GM21529 (cell line): ENCODE results near the gene HOXD4.
A peak's percentile ranks its signal among the peaks of the same experiment; 100 is the strongest.

ENCODE experiments used
- ATAC-seq: cut with Tn5 transposase; IDR thresholded peaks from one replicate; pipeline ENCODE4 v1.9.1; 2021; ENCODE audit not compliant: unreplicated experiment

The HOXD4 gene

DNA sequence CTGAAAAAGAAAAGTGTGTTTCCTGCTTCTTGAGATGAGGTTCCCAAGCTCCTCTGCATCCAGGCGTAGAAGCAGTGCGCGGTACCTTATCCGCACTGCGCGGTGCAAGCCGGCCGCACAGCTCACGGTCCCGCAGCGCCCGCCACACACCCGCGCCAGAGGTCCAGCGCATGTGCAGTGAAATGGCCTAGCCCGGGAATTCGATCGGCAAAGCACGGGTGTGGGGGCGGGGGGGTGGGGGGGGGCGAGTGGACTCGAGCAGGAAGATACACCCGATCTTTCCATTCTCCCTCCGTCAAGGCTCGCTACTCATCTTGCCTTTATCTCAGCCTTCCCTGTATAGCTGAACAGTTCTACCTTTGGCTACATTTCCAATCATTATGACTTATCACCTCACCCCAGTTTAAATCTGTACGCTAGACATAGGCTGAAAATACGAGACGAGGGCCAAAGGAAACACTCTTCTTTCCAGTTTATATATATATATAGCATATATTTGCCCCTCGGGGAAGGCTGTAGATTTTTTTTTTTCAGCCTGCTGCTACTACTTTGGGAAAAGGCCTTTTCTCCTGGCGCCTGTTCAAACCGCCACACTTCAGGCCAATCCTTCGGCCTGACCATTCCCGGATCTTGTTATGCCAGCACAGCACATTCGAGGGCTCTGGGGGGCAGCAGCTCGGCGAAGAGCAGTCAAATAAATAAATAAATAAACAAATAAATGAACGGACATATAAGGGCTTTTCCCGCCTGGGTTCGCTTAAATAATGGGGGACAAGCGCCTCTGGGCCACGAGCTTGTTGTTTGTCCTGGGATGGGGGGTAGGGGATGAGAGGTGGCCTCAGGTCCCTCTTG, 11.5 kb upstream of the HOXD4 start:
- ATAC-seq: no peak

DNA sequence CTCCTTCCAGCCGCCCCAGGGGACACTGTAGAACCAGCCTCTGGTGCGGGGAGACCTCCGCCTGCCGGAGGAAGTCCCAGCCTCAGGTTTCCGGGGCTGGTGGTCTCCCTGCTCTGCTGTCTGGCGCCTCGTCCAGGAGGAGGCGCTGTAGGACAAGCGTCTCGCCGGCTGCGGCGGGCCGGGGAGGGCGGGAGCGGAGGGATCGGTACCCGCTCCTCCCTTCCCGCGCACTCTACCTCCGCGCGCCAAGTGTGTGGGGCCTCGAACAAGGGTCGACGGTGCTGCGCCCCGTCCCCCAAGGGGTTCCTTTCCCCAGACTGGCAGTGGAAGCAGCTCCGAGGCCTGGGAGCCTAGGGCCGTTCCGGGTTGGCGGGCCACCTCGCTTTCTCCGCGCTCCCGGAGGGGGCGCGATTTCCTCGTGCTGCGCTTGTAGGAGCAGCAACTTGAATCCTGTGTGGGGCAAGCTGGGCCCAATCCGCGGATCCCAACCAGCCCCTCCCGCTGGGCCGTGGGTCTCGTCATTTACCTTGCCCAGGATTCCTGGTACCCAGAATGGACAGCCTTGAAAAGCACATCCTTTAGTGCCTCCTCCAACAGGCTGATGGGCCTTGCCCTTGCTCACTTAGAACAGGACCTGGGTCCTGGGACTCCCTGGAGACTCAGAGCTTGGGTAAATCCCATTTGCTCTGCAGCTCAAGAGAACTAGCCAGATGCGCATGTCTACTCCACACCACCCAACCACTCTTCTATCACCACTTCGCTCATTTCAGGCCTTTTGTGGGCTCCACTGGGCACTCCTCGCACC, 10.6 kb upstream of the HOXD4 start:
- ATAC-seq: peak; percentile 88

DNA sequence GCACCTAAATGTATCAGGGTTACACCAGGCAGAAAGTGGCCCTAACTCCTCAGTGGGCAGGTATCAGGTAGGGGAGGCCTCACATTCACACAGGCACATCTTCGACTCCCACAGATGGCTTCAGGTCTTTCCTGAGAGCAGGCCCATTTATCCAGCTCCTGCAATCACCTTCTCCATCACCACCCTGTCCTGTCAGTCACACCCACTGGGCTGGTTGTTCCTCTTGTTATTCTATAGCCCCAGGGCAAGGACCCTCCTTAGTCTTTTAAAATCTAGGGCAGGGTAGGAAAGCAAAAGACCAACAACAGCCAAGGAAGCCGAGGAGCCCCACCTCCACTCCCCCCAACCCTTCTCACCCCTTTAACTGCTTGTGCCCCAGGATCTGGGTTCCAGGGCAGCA, 9.1 kb upstream of the HOXD4 start:
- no peak for ATAC-seq

DNA sequence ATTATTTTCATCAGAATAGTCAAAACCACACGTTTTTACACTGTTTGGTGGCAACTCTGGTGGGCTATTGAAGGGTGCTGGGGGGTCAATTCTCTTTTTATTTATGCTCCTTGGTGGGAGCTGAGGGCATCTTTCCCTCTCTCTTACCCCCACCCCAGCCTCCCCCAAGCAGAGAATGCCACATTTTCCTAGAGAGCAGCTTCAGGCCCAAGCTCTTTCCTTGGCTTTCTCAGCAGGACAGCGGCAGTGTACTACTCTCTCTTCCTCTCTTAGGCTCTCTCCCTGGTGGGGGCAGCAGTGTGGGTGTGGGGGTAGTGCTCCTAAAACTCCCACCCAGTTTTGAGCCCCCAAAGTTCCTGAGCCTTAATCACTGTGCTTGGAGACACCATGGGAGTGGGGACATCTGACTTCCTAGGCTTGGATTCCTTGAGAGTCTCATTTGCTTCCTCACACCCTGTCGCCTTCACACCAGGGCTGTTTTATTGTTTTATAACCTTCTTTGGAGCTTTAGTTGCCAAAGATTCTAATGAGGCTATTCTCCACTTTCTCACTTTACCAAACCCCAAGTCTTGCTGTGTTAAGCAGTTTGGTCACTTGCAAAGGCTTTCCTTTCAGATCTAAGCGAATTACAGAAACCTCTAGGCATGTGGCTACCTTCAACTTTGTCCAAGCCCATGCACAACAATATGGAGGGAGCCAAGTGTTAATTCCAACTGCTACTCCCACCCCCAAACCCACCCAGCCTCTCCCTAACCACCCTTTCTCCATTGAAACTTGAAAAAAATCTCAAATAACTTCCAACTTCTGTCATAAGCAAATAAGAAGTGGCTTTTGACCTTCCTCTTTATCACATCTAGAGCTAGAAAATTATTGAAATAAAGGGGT, 6.0 kb upstream of the HOXD4 start:
- no peak for ATAC-seq

DNA sequence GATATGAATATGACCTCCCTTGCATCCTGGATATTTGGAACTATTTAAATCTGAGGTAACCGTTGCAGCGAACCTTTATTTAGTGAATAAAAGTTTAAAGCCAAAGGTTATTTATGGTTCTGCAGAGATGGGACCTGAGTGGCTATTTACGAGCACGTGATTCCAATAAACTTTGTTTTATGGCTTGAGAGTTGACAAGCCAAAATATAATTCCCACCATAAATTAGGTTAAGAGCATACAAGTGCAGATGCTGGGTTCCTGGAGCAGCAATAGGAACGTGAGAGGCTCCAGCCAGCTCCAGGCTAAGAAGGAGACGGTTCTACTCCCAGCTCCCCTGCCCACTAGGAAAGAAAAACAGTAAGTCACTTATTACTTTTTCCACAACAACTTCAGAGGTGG, 5.2 kb upstream of the HOXD4 start:
- ATAC-seq: no peak

DNA sequence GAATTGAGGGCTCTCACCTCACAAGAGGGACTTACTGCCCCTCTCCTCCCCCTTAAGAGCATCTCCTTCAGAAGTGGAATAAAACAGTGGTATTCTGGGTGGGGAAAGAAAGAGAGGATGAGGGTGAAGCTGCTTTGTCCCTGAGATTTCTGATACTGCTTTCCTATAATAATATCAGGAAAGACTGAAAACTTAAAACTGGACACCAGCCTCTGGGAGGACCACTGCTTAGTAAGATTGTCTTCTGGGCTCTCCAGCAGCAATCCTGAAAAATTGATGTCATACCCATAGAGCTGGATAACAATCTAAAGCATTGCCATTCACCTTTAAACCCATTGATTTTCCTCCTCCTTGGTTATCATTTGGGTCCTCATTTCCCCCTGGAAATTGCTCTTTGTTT, 4.7 kb upstream of the HOXD4 start:
- no peak for ATAC-seq

DNA sequence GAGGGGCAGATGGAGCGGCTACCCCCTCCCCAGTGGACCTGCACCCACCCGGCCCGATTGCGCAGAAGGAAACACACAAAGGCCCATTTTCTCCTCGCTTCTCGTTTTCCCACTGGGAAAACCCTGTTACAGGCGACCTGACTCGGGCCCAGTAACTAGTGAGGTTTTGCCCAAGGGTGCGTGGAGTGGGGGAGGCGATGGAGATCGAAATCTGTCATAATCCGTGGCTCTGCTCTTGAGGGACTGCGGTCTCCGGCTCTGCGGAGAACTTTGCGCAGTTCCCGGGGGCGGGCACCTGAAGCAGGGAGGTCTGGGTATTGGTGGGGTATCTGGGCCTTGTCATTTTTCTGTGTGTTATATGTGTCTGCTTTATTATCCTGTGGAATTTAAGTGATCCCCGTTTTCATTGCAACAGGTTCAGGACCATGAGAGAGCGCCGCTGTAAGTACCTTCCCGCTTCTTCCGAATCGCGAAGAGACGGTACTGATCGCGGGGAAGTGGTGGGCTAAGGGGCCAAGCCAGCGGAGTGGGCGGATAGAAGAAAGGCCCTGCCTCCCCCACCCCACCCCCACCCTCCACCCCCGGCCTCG, 4.0 kb upstream of the HOXD4 start:
- no peak for ATAC-seq

DNA sequence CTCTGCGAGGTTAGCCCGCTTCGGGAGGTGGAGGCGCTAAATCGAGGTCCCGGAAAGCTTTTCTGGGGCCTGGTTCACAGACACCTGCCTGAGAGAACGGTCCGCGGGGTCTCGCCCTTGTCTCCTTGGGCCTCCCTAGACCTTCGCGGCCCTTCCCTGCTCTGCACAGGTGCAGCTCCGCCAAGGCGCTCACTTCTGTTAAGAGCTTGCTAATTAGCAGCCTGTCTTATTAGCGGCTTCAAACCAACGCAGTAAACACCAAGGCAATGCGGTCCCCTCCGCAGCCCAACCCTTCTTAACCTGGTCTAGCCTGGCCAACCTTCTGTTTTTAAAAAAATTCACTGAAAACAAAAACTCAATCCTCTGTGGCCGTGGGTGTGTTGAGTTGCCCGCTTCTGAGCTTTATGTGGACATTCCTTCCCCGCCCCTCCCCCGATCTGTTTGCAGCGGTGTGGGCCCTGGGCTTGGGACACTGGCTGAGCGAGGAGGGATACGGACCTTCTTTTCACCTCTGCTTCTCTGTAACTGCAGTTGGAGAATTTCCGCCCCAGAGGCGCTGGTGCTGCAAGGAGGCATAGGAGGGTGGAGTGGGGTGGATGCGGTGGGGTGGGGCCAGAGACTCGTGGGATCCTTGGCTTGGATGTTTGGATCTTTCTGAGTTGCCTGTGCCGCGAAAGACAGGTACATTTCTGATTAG, 3.4 kb upstream of the HOXD4 start:
- no peak for ATAC-seq

DNA sequence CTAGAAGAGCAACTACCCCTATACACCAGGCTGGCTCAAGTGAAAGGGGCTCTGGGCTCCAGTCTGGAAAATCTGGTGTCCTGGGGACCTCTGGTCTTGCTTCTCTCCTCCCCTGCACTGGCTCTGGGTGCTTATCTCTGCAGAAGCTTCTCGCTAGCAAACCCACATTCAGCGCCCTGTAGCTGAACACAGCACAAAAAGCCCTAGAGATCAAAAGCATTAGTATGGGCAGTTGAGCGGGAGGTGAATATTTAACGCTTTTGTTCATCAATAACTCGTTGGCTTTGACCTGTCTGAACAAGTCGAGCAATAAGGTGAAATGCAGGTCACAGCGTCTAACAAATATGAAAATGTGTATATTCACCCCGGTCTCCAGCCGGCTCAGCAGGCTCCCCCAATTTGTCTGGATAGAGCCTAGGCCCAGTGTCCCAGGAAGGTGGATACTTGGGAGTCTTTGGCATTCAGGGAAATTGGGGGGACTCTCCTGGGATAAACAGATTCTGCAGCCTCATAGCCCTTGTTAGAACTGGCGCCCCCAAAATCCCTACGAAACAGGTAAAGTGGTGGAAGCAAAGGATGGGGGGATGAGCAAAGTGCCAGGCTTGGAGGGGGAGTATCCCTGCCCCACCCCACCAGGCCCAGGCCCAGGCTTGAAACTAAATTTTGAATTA, 2.5 kb upstream of the HOXD4 start:
- ATAC-seq: no peak

DNA sequence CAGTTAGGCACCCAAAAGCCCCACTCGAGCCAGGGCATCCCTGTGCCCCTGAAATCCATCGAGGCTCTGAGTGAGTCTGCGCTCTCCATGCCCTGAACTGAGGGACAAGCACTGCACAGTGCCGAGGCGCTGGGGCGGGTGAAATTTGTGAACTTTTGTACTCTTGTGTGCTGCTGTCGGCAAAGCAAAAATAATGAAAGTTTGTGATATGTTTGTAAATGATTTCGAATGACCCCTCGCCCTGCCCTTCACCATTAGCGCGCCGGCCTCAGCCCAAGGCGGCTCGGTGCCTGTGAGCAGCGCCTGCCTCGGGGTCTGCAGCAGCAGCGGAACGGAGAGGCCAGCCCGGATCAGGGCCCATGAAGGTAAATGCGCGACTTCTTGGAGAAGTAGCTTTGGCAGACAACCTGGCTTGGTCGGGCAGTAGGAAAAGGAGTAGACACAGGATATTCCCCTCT, 1.8 kb upstream of the HOXD4 start:
- ATAC-seq: no peak

DNA sequence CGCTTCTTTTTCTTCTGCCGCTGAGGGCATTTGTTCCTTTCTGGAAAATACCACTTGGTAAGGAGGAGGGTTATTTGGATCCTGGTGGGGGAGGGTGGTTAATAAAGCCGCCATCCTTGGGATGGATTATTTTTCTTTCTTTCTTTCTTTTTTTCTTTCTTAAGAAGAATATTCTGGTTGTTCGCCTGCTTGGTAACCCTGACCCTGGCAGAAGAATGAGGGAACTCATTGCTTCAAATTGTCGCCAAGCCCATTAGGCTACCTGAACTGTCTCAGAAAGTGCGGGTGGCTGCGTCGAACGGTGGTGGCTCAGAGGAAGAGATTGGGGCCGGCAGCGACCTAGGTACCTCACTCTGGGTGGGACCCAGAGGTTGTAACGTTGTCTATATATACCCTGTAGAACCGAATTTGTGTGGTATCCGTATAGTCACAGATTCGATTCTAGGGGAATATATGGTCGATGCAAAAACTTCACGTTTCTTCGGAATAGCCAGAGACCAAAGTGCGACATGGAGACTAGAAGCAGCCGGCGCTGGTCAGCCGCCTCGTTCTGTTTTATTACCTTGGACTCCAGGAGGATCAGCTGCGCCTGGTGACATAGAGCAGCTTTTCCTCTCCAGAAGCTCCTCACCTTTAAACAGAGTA, 1.3 kb upstream of the HOXD4 start:
- ATAC-seq: no peak

DNA sequence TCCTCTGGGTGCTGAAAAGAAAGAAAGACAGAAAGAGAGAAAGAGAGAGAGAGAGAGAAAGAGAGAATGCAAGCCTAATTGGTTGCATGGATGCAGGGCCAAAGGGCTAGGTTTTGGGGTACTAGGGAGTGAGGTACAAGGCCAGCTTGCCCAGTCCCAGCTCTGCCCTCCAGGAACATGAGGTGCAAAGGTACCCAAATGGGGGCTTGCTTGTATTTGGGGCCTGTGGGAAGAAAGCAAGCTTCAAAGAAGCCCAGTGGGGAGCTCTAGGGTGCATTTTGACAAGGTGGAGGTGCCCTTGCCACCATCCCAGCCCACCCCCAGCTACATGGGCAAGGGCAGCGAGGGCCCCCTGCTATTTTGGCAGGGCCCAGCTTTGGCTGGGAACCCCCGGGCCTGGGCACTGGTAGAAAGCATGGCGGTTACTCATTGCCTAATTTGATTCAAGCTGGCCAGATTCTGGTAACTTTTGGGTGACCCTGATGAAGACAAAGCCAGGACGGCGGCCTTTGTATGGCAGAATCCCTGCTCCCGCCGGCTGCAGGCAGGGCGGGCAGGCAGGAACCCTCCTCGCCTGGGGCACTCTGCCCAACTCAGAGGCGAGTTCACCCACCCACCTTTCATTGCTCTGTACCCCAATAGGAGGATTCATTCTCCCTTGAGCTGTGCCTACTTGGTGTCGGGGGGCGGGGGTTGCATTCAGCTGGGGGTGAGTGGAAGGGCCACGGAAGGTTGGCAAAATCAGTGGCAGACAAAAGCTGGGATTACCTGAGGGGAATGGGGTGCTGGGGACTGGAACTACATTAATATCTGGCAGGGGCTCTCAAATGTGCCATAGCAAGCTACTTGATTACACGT, 537 bp upstream of the HOXD4 start:
- ATAC-seq: no peak

DNA sequence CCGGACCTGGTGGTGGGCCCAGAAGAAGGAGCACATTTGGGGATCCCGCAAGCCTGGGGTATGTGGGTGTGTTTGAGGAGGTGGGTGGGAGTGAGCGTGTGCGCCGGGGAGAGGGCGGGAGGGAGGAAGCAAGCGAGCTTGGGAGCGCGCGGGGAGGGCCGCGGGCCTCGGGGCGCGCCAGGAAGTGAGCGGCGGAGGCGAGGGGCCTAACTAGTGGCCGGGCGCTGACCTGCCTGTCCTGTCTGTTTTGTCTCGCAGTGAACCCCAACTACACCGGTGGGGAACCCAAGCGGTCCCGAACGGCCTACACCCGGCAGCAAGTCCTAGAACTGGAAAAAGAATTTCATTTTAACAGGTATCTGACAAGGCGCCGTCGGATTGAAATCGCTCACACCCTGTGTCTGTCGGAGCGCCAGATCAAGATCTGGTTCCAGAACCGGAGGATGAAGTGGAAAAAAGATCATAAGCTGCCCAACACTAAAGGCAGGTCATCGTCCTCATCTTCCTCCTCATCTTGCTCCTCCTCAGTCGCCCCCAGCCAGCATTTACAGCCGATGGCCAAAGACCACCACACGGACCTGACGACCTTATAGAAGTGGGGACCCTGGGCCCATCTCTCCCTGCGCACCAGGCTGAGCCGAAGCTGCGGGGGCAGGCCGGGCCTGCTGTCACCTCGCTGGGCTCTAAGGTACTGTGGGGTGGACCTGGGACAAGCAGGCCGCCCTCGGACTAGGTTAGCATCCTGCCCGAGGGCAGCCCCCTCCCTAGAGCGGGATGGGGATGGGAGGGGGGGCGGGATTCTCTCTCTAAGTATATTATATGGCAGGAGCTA, 1.2 kb downstream of the HOXD4 start:
- no peak for ATAC-seq

DNA sequence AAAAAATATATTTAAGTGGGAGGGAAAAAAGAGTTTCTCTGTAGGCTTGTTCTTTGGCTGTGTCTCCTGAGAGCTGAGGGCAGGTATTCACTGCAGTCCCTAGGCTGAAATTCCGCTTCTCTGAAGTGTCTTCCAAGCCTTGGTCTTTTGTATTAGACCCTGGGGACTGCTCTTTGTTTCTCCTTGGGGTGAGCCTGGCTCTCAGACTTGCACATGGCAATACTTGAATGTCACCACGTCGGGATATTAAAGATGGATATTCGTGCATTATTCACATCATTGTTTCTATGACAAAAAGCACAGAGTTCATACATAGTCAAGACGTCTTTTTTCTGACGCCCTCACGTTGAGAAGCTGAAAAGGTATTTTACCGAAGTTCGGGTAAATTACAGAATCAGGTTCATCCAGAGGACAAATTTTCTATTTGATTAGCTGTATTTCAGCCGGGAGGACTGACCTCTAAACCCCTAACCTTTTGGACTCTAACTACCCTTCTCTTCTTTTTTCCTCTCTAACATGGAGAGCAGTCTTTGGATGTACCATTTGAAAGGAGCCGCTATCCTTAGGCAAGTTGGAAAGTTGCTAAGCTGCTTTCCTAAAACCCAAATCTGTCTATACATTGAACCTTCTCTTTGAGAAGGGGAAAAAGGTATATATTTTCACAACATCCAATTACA, 3.4 kb downstream of the HOXD4 start:
- no peak for ATAC-seq

DNA sequence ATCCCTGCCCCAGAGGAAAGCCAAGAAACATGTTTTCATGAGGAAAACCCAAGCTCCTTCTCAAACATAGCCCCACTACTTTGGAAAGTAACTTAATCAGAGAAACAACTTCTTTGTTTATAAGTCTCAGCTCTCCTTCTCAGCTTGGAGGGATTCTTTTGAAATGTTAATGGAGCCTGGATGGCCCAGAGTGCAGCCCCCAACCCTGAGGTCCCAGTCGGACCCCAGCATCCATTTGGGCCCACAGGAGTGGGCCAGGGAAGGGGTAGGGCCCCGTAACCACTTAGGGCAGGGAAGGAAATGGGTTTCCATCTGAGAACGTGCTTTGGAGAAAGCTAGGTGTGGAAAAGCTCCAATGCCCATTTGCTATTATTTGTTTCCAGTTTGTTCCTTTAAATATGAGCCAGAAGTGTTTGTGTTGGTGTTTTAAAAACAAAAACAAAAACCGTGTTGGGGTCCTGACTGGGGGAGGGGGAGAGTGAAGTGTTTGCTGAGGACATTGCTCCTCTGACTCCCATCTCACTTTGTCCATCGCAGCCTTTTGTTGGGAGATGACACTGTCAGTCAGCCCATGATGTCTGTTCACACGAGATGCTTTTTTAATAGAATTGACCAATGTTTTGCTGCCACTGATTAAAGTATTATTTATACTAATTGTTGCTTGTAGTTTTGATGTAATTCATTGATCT, 4.2 kb downstream of the HOXD4 start:
- no peak for ATAC-seq

DNA sequence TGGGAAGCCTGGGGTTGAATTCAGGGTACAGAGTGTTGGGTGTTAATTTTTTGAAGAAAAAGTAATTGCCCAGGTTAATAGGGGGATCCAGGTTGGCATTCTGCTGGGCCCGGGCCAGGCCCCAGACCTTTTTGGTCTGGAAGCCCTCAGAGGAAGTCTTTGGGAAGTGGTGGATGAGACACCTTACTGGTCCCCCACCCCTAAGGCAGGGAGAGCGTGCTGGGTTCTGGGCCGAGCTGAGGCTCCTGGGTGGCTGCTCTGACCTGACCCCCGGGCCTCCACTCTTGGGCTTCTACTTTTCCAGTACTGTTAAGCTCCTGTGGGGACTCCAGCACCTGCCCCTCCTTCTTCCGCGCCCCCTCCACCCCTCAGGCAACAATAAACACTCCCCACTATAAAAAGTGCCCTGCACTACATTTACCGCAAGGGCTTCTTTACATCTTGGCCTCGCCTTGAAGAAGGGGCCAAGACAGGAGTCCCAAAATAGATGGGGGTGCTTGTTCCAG, 5.0 kb downstream of the HOXD4 start:
- ATAC-seq: no peak
